ENCODE measurements around the gene SLC6A3.
"Not testable (repeated sequence)": the region's sequence is repeated elsewhere in the genome, so short reads cannot be mapped to it uniquely, and the experiment has no call there.

SLC6A3 gene

DNA sequence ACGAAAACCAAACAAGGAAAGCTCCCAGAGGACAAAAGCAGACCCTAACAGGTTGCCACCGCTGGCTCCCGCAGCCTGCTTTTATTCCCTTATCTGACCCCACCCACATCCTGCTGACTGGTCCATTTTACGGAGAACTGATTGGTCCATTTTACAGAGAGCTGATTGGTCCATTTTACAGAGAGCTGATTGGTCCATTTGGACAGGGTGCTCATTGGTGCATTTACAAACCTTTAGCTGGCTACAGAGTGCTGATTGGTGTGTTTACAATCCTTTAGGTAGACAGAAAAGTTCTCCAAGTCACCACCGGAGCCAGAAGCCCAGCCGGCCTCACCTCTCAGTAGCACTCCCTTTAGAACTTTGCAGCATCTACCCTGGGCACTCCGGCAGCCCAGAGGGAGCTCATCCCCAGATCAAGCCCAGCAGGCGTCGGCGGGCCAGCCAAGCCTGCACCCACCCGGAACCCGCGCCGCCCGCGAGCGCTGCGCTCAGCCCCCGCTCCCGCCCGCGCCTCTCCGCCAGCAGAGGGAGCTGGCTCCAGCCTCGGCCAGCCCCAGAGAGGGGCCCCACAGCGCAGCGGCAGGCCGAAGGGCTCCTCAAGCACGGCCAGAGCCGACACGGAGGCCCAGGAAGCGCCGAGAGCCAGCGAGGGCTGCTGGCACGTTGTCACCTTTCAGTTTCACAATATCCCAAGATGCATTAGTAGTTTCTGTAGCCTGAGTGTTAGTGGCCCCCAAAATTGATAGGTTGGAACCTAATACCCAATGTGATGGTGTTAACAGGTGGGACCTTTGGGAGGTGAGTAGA lies 65.0 kb downstream of the SLC6A3 start:
- no peak for DNase-seq (ENCODE audit: extremely low spot score, insufficient read length, low read depth)
- FAIRE-seq: no peak

GRCh38 chr5:1378866-1379659 lies 66.2 kb downstream of the SLC6A3 start:
- no peak for DNase-seq (ENCODE audit: extremely low spot score, insufficient read length, low read depth)
- FAIRE-seq: no peak

DNA sequence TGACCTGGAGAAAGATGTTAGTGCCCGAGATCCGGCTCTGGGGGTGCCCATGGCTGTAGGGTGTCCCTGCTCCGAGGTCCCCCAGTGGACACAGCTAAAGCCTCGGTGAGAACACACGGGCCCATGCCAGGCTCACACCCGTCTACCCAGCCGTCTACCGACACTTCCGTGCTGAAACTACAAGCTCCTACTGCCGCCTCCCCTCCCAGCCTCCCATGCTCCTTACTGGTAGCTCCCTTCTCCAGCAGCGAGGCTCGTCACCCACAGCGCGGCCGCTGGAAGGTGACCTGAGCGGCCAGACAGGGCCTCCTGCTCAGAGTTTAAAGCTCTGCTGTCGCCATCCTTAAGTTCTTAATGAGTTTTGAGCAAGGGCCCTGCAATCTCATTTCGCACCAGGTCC lies 67.1 kb downstream of the SLC6A3 start:
- FAIRE-seq: no peak
- no peak for DNase-seq (ENCODE audit: extremely low spot score, insufficient read length, low read depth)

DNA sequence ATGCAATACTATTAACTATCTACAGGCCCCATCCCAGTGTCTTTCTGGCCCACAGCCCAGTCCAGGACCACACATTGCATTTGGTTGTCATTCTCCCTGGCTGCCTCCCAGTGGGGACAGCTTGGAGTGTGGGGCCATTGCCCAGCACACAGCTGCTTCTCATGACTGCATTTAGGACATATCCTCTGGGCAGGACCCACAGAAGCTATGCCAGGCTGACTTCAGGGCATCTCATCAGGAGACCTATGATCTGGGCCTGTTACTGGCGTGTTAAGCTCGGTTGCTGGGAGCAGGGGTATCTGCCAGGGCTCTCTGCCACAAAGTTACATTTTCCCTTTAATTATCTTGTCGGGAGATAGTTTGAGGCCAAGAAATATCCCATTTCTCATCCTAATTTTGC lies 68.3 kb downstream of the SLC6A3 start:
- FAIRE-seq (no peak), DNase-seq (ENCODE audit: extremely low spot score, insufficient read length, low read depth) (no peak)

DNA sequence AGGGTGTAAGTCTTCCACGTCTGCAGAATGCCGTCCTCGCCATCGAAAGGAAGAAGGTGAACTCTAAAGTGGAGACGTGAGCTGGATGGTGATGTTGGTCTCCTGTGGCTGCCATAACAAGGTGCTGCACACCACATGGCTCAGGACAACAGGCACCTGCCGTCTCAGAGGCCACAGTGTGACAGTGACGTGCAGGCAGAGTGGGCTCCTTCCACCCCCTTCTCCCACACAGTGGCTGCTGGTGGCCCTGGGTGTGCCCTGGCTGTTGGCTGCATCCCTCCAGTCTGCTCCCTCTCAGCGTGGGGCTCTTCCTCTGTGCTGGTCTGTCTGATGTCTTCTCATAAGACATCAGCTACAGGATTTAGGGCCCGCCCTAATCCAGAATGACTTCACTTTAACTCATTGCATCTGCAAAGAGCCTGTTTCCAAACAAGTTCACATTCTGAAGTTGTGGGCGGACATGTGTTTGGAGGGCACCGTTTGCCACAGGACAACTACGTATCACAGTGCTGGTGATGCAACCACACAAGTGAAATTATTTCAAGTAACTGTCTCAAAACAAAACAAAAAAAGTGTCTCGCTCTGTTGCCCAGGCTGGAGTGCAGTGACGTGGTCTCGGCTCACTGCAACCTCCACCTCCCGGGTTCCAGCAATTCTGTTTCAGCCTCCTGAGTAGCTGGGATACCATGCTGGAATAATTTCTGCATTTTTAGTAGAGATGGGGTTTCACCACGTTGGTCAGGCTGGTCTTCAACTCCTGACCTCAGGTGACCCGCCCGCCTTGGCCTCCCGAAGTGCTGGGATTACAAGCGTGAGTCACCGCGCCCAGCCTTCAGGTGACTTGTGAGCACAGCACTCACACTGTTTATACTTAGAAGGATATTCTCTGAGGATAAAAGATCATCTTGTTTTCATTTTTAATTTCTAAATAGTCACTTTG lies 69.1 kb downstream of the SLC6A3 start:
- FAIRE-seq: no peak
- no peak for DNase-seq (ENCODE audit: extremely low spot score, insufficient read length, low read depth)

DNA sequence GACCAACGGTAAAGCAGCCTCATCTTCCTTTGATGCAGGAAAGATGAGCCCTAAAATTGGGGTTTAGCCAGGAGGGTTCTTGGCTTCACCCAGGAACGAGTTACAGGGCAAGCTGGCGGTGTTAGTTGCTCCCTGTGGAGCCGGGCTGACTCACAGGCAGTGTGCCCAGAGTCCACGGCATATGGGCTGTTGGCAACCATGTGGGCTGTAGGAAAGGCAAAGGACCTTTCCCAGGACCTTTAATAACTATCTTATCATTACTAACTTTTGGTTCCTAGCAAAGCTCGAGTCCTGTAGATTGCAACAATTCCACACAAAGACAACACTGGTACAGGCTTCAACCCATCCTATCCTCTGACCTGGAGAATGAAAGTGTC lies 70.6 kb downstream of the SLC6A3 start:
- no peak for FAIRE-seq
- DNase-seq (ENCODE audit: extremely low spot score, insufficient read length, low read depth): no peak

GRCh38 chr5:1374030-1374678 lies 71.1 kb downstream of the SLC6A3 start:
- FAIRE-seq (no peak), DNase-seq (ENCODE audit: extremely low spot score, insufficient read length, low read depth) (no peak)

GRCh38 chr5:1371972-1372342 lies 73.3 kb downstream of the SLC6A3 start:
- DNase-seq (ENCODE audit: extremely low spot score, insufficient read length, low read depth); FAIRE-seq: not testable (repeated sequence)

GRCh38 chr5:1371218-1371971 lies 73.8 kb downstream of the SLC6A3 start:
- no peak for FAIRE-seq
- DNase-seq (ENCODE audit: extremely low spot score, insufficient read length, low read depth): no peak

- FAIRE-seq (no peak), DNase-seq (ENCODE audit: extremely low spot score, insufficient read length, low read depth) (no peak)
Measured at GRCh38 chr5:1370006-1370405, 75.2 kb downstream of the SLC6A3 start.

DNA sequence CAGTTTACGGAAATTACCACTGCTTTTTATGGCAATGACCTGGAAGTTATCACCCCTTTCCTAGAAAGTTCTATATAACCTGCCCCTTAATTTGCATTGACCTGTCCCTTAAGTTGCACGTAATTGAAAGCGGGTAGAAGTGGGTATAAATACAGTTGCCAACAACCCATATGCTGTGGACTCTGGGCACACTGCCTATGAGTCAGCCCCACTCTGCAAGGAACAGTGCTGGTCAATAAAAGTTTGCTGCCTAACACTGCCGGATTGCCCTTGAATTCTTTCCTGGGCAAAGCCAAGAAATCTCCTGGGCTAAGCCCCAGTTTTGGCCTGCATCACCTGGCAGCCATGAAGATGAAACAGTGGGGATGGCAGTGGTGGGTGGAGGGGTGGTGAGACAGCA lies 76.5 kb downstream of the SLC6A3 start:
- no peak for FAIRE-seq
- no peak for DNase-seq (ENCODE audit: extremely low spot score, insufficient read length, low read depth)

DNA sequence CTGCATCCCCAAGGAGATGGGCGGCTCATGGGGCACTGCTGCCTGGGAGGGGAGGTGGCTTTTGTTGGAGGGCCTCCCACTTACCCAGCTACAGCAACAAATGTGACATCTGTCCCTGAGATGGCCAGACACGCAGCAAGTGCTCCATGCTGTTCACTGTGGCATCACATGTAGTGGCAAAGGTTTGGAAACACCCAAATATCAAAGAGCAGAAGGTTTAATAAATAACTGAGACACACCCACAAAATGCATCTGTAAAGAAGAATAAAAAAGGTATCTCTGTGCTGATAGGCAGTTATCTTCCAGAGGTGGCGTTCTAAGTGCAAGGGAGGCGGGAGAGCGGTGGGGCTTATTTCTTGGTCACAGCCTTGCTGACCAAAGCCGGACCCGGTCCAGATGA lies 77.0 kb downstream of the SLC6A3 start:
- FAIRE-seq (no peak), DNase-seq (ENCODE audit: extremely low spot score, insufficient read length, low read depth) (no peak)

- DNase-seq (ENCODE audit: extremely low spot score, insufficient read length, low read depth) (no peak), FAIRE-seq (no peak)
Measured at GRCh38 chr5:1367149-1367548, 78.1 kb downstream of the SLC6A3 start.

DNA sequence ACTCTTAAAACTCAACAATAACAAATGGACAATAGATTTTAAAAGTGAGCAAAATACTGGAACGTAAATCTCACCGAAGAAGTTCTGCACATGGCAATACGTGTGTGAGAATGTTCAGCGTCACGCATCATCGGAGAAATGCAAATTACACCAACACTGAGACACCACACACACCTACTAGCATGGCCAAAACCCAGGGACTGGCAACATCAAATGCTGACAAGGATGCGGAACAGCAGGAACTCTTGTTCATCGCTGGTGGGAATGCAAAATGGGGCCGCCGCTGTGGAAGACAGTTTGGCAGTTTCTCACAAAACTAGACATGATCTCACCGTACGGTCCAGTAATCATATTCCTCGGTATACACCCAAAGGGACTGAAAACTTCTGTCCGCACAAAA lies 78.7 kb downstream of the SLC6A3 start:
- peak; percentile 81 for FAIRE-seq
- no peak for DNase-seq (ENCODE audit: extremely low spot score, insufficient read length, low read depth)

- DNase-seq (ENCODE audit: extremely low spot score, insufficient read length, low read depth) (no peak), FAIRE-seq (no peak)
Measured at GRCh38 chr5:1364211-1364610, 81.0 kb downstream of the SLC6A3 start.

DNA sequence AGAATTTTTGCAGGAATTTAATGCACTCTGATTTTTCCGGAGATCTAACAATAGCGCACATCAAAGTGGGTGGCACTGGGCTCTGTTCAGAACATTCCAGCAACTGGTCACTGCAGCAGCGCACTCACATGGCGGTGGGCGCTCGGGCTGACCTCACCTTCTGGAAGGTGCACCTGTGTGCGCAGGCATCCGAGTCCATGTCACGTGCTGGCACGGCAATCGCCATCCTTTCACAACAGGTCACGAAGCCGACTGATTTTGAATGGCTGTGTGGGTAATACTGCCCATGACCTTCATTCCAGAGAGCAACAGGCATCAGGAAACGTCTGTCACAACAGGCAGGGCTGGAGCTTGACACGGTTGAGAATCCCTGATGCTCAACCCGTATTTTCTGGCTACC lies 81.7 kb downstream of the SLC6A3 start:
- FAIRE-seq (no peak), DNase-seq (ENCODE audit: extremely low spot score, insufficient read length, low read depth) (no peak)

DNA sequence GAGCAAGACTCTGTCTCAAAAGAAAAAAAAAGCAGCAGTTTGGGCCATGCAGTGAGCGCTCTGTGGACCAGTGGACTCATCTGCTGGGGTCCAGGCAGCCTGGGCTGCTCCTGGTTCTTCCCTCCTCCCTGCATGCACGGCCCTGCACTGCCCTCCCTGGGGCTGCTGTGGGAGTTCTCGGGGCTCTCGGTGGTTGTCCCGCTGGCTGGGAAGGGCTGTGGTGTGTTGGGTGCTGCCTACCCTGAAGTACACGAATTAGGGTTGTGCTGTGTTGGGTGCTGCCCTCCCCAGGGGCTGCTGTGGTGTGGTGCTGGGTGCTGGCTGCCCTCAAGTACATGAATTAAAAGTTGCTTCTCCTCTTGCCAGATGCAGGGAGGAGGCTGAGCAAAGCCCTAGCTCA lies 82.1 kb downstream of the SLC6A3 start:
- no peak for DNase-seq (ENCODE audit: extremely low spot score, insufficient read length, low read depth)
- FAIRE-seq: no peak

GRCh38 chr5:1362242-1363015 lies 82.8 kb downstream of the SLC6A3 start:
- DNase-seq (ENCODE audit: extremely low spot score, insufficient read length, low read depth): no peak
- FAIRE-seq: no peak

GRCh38 chr5:1360861-1361260 lies 84.4 kb downstream of the SLC6A3 start:
- DNase-seq (ENCODE audit: extremely low spot score, insufficient read length, low read depth): no peak
- FAIRE-seq: no peak

All from GM18507 (cell line).